Lower leg skin (tissue), 4 donors: ENCODE results near the gene LAPTM4A. TPM values are rescaled to one million over a fixed set of nuclear protein-coding genes. Genes with fewer than 3 reads are reported as not detected.
"Not testable (repeated sequence)": the region's sequence is repeated elsewhere in the genome, so short reads cannot be mapped to it uniquely, and the experiment has no call there.

ENCODE experiments used
- DNase-seq, 2 donors: peaks; one replicate each; pipeline ENCODE4 v3.0.0-alpha.2; 2019; ENCODE audit warnings: low spot score in 2 of 2
- H3K4me3 ChIP-seq: fragments of 200-600 bp; sonication (generic); 2 replicates; pipeline ENCODE4 v1.5.1; 2017; ENCODE audit warnings: mild to moderate bottlenecking, low read depth; ENCODE audit not compliant: poor library complexity, severe bottlenecking
- POLR2A ChIP-seq, 2 donors: fragments of 450-650 bp; IDR thresholded peaks; one replicate each; pipeline ENCODE4 v1.6.1; 2016 to 2017; ENCODE audit warnings: antibody characterized with exemption in 2 of 2, mild to moderate bottlenecking in 1 of 2, moderate library complexity in 1 of 2
- WGBS, 2 donors: methylation state at CpG; one replicate each; pipeline ENCODE4 v1.1.5; 2018; 5-methylcytosine and 5-hydroxymethylcytosine counted together
- intact Hi-C: fragments of 100-400 bp; cut with DNase I; formaldehyde crosslinking; loops from one replicate; pipeline ENCODE4 v1.15.0; 2023; ENCODE audit warnings: low total_unique reads
- total RNA-seq, 4 donors: library from RNA; depleted of rRNA; stranded (reverse); fragments of >200 nt; gene quantifications; one replicate each; pipeline ENCODE4 v1.1.0, GENCODE V29; 2016
- TF ChIP-seq, protein P1 (sequence below), 3 donors: fragments of 450-650 bp; IDR thresholded peaks; one replicate each; pipeline ENCODE4 v1.5.1; 2016; ENCODE audit warnings: antibody characterized with exemption in 3 of 3, mild to moderate bottlenecking in 3 of 3, moderate library complexity in 2 of 3

Gene LAPTM4A
- total RNA-seq, 4 donors from 2014 or later: 102 to 139 (median 119) TPM

DNA sequence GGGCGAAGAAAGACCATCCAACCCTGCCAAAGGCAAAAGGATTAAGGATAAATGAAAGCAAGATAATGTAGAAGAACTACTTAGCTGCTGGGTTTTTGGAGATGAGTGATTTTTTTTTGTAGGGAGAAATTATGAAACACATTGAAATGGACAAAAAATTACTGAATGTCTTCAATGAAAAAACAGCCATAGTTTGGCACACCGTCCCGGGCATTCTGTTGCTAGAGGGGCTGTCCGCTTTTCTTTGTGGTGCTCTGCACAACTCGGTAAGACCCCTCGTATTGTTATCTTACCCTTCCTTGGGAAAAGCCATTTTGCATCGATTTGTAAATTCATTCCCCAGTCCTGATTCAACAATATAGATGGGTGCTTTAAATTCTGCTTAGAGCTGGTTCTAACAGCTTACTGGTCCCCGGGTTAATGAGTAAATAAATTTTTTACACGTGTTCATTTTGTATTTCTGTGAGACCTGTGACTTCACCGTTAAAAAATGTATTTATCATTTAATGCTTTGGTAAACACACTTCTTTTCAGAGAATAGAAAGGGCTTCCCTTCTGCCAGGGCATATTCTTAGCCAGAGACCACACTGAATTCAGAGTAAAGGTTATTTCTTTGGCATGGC lies 912 bp upstream of the LAPTM4A start:
- intact Hi-C loops: no loop called here
- TF ChIP-seq, protein P1, sequence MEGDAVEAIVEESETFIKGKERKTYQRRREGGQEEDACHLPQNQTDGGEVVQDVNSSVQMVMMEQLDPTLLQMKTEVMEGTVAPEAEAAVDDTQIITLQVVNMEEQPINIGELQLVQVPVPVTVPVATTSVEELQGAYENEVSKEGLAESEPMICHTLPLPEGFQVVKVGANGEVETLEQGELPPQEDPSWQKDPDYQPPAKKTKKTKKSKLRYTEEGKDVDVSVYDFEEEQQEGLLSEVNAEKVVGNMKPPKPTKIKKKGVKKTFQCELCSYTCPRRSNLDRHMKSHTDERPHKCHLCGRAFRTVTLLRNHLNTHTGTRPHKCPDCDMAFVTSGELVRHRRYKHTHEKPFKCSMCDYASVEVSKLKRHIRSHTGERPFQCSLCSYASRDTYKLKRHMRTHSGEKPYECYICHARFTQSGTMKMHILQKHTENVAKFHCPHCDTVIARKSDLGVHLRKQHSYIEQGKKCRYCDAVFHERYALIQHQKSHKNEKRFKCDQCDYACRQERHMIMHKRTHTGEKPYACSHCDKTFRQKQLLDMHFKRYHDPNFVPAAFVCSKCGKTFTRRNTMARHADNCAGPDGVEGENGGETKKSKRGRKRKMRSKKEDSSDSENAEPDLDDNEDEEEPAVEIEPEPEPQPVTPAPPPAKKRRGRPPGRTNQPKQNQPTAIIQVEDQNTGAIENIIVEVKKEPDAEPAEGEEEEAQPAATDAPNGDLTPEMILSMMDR (IDR thresholded peaks at IDR 0.05): no peak
- TF ChIP-seq POLR2A (IDR thresholded peaks at IDR 0.05): no peak
- H3K4me3 ChIP-seq: no peak overlapping the region
- DNase-seq: no peak
- 1 to 3% methylated on average over 10 of the region's 10 CpGs for WGBS, 2 donors

DNA sequence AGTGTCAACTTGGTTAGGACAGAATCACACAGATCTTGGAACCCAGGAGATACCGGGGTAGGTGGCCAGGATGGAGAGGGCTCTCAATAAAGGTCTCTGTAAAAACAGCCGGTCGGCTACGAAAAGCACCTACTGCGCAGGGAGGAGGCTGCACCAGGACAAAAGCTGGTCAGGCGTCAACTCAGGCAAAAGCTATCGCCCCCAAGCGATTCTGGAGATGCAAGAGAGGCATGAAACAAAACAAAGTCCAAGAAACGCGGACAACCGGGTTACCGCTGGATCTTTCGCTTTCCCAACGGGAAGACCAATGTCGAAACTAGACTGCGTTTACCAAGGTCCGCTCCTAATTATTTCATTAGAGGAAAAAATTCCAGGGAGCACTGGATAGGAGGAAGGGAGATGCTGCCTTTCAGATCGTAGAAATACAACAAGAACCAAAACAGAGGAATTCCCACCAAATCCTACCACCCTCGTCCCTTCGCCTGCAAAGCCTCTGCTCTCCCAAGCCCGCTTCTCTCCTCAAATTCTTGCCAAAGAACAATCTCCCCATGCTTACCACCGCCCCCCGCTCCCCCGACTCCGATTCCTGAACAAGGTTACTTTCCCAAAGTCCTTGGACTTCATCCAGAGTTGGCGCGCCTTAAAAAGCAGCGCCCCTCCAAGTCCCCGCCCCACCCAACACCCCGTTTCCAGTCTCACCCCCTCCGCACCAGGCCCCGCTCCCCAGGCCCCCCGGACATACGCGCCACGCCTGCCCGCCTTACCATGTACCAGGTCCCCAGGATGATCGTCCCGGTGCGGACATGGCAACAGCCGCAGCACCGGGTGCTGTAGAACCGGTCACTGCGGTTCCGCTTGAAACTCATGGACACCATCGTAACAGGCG lies 539 bp downstream of the LAPTM4A start:
- TF ChIP-seq, protein P1 (IDR thresholded peaks at IDR 0.05): no peak
- TF ChIP-seq POLR2A (IDR thresholded peaks at IDR 0.05): no peak
- peak; percentile 55 to 89 for DNase-seq
- 0 to 1% methylated on average over 38 to 47 of the region's 47 CpGs for WGBS, 2 donors
- intact Hi-C loops: no loop called here
- peak overlapping the region; percentile 62 for H3K4me3 ChIP-seq

DNA sequence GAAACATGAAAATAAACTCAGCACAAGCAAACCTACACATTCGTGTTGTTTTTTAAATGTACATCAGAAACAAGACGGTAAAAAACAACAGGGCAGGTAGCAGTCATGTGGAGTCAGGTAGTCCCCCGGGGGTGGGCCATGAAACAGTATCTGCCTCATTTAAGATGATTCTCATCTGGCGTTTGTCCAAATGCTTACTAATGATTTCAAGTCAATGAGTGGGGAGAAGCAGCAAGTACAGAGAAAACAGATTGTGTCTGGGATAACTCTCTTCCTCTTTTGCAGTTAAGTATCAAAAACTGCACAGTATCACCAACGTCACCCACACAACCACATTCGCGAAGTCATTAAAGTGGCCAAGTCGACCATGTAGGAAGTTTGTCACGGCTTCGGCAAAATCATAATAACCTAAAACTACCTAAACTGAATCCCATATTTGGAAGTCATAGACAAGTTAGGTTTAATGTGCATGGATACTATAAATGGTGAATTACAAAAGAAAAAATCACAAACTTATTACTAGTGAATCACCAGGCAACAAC lies 1.3 kb downstream of the LAPTM4A start:
- 0 to 1% methylated on average over 10 of the region's 10 CpGs for WGBS, 2 donors
- TF ChIP-seq, protein P1 (IDR thresholded peaks at IDR 0.05): no peak
- intact Hi-C loops: no loop called here
- H3K4me3 ChIP-seq: peak overlapping the region; percentile 62
- peak in 1 of 2 donors; percentile 27 for DNase-seq

DNA sequence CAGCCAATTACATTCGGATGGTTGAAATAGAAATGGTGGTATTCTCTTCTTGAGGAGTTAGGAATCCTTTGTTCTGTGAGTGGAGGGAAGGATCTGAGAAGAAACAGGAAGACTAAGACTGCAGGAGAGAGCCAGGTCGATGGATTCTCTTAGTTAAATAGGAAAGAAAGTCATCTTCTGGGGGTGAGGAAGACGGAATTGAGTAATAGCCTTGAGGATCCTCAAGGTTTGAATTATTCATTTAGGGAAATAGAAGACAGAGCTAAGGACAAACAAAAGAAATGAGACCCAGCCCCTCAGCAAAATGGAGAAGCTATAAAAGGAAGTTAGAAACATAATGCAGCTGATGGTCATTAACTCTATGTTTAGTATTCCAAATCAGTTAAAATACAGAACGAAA lies 1.8 kb downstream of the LAPTM4A start:
- 1 to 3% methylated on average over 4 of the region's 4 CpGs for WGBS, 2 donors
- intact Hi-C loops: no loop called here
- no peak for DNase-seq
- H3K4me3 ChIP-seq: peak overlapping the region; percentile 62
- TF ChIP-seq, protein P1 (IDR thresholded peaks at IDR 0.05): no peak
- no peak for TF ChIP-seq POLR2A (IDR thresholded peaks at IDR 0.05)

DNA sequence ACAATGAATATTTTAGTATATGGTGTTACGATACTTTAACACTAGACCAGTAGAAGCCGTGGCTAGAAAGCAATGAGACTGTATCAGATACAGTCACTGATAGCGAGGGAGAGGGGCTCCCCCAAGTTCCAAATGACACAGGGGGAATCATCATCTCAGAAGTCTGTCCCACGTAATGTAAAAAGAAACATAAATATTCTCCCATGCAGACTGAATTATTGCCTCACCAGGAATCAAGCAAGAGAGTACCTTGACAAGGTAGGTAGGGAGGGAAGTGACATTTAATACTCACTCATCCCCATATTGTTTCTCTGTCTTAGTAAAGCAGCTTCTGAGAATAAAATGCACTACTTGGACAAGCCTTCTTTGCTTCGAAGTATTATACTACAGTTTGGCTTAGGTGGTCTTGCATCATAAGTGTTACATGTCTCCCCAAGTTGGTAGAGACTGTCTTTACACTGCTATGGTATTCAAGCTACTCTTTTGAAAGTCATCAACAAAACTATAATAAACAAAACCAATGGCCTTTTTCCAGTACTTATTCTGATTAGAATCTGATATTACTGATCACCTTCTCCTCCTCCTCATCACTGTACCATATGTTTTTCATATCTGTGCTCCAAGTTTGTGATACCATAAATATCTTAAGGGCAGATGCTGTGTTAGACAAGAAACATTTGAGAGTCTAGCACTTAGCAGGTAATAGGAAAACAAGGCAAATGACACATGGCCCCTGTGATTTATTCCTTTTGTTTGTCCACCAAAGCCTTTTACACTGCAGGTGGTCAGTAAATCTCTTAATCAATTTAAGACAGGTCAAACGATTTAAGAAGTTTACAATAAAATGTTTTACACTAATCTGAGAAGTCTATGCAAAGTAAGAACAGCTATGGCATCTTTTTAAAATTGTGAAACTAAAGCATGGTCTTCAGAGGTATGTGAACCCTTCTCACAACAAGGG lies 2.7 kb downstream of the LAPTM4A start:
- intact Hi-C loops: no loop called here
- WGBS, 2 donors: 36 to 42% methylated on average over 6 of the region's 6 CpGs

DNA sequence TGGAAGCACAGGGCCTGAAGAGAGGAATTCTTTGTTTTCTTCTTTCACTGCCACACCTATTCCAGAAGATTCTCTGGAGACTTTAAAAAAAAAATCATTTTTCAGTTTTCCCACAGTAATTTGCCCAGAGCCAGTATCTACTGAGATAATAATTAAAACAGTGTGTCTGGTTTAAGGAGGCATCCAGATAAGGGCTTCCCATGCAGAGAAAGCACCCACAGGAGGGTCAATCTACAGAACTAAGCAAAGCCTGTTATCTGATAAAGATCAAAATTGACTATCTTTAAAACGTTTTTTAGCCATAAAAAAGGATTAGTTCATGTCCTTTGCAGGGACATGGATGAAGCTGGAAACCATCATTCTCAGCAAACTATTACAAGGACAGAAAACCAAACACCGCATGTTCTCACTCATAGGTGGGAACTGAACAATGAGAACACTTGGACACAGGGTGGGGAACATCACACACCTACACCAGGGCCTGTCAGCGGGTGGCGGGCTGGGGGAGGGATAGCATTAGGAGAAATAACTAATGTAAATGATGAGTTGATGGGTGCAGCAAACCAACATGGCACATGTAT lies 5.6 kb downstream of the LAPTM4A start:
- intact Hi-C loops, DNase-seq, H3K4me3 ChIP-seq: not testable (repeated sequence)
- WGBS, 2 donors: 64 to 65% methylated on average over 4 of the region's 4 CpGs

More for the DNA sequence above, 2.7 kb downstream of the LAPTM4A start:
- H3K4me3 ChIP-seq: no peak overlapping the region
- TF ChIP-seq, protein P1 (IDR thresholded peaks at IDR 0.05): no peak
- no peak for TF ChIP-seq POLR2A (IDR thresholded peaks at IDR 0.05)
- DNase-seq: no peak
